GM19025 (cell line): ENCODE data around the gene ADAM12.

ENCODE experiments used
- ATAC-seq: cut with Tn5 transposase; IDR thresholded peaks from one replicate; pipeline ENCODE4 v1.9.1; 2021; ENCODE audit warnings: mild to moderate bottlenecking, low read depth, moderate library complexity; ENCODE audit not compliant: unreplicated experiment

The ADAM12 gene

GRCh38 chr10:126218778-126219649, 169.3 kb downstream of the ADAM12 start:
- ATAC-seq, result no peak

- ATAC-seq, result no peak
These were observed 170.1 kb downstream of the ADAM12 start for GRCh38 chr10:126218174-126218573.

DNA sequence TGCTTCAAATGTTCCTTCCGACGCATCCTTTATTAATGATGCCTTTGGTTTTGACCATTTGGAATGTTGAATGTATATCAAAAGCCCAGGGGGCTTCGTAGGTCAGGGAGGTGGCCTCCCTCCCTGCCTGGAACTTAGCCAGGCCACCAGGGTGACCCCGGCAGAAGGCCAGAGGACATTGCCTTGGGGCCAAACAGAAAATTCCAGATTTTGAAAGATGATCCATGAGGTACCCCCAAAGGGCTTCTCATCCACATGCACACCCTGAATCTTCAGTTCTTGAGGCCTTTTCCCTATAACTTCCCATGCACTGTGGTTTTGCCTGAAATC, 171.7 kb downstream of the ADAM12 start:
- ATAC-seq, result no peak

GRCh38 chr10:126215746-126216631, 172.3 kb downstream of the ADAM12 start:
- ATAC-seq, result no peak

DNA sequence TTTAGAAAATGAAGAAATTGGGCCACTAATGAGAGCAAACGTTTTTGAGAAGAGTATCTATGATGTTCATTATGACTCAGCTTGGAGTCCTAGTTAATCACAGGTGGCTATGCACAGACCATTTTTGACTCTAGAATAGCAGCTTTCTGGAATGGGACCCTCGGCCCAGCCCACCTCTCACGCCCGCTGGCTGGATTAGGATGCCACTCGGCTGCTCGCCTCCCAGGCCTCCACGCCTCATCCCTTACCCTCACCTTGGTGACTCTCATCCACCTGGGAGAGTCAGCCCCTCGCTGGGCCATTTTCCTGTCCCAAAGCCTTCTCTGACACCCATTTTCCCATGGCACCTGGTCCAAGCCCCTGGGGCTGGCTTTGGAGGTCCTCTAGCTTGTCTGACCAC, 173.6 kb downstream of the ADAM12 start:
- no peak for ATAC-seq

DNA sequence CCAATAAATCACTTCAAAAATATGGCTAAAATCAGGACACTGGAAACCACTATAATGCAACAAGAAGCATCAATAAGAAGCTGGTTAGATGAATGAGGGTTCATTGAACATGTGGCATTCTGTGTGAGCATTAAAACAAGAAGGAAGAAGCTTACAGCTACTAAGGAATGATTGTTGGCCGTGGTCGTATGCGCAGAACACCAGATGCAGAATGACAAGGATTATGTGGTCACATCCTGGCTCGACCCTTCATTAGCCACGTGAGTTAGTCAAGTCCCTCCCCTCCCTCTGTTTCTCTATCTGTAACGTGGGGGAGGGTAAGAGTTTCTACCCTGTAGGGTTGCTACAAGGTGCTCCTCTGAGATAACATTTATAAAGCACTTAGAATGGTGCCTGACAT, 174.3 kb downstream of the ADAM12 start:
- ATAC-seq, result no peak

GRCh38 chr10:126212738-126213137, 175.5 kb downstream of the ADAM12 start:
- ATAC-seq, result no peak

- ATAC-seq, result no peak
These were observed 178.1 kb downstream of the ADAM12 start for GRCh38 chr10:126210051-126210651.

- ATAC-seq, result no peak
These were observed 178.8 kb downstream of the ADAM12 start for GRCh38 chr10:126209451-126209850.

GRCh38 chr10:126208726-126209302, 179.5 kb downstream of the ADAM12 start:
- ATAC-seq, result no peak

GRCh38 chr10:126207851-126208250, 180.4 kb downstream of the ADAM12 start:
- no peak for ATAC-seq

GRCh38 chr10:126207313-126207771, 180.9 kb downstream of the ADAM12 start:
- ATAC-seq, result no peak

DNA sequence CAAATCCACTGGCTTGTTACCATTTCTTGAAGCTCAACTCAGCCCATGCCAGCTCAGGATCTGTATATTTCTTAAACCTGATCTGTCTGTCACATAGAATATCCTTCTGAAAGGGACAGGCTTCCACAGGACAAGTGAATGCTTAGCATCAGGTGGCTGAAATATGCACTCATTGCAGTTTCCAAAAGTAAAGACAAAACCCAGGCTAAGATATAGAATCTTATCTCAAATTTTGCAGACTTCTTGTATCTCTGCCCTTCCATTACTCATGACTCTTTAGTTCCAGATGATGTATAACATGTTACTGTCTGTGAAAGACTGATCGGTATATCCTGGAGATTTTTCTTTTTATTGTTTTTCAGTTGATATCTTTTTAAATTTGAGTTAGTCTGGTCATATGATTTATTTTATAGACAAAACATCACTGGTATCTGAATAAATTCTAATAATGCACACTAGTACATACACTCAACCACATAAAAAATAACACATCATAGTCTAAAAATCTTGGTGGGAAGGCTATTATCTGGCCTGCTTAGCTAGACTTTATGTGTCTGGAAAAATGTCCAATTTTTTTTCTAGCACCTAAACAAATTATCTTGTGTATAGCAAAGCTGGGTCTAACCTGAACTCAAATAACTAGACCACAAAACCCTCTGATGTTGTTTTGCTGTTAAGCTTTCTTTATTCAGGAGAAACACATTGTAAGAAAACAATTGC, 182.6 kb downstream of the ADAM12 start:
- no peak for ATAC-seq

DNA sequence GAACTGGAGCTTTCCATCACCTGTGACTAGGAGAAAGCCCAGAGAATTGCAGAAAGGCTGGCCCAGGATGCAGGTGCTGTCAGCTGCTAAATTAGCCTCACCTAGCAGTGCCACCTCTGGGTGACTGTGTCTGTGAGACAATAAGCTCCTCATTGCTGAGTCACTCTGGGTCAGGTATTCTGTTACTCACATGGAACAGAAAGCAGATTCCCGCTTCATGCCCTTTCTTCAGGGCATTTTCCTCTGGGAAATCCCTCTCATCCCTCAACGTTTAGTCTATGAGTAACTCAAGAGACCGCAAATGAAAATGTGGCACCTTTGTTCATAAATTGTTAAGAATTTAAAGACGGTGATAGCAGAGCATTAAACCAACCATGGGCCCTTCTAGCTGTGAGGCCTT, 184.0 kb downstream of the ADAM12 start:
- no peak for ATAC-seq

DNA sequence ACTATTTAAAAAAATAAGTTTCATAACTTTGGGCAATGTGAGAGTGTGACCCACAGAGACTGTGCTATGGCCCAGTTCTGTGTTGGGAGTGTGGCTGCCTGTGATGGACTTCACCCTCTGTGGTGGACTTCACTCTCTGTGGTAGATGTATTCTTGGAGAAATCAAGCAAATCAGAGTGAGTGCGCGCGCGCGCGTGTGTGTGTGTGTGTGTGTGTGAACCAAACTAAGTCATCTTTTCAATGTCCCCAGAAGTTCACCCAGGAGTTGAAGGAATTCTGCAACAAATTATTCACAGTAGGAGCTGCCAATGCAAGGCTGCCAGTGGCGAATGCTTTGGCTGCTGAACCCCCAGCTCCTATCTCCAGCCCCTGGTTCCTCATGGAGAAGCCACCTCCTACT, 184.5 kb downstream of the ADAM12 start:
- no peak for ATAC-seq

DNA sequence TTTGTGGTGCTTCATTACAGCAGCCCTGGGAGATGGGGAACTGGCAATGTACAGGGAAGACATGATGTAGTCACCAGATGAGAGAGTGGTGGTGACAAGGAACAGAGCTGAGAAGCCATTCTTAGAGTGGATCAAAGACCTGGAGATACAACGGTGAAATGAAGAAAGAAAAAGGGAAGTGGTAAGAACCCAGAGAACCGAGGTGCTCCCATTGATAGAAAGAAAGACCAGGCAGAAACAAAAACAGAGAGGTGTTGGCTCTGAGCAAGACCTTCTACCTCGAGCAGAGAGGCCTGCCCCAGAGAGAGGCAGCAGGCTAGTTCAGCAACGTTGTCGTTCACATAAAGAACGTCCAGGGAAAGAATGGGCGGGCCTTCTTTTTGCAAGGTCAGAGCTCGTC, 186.7 kb downstream of the ADAM12 start:
- no peak for ATAC-seq

DNA sequence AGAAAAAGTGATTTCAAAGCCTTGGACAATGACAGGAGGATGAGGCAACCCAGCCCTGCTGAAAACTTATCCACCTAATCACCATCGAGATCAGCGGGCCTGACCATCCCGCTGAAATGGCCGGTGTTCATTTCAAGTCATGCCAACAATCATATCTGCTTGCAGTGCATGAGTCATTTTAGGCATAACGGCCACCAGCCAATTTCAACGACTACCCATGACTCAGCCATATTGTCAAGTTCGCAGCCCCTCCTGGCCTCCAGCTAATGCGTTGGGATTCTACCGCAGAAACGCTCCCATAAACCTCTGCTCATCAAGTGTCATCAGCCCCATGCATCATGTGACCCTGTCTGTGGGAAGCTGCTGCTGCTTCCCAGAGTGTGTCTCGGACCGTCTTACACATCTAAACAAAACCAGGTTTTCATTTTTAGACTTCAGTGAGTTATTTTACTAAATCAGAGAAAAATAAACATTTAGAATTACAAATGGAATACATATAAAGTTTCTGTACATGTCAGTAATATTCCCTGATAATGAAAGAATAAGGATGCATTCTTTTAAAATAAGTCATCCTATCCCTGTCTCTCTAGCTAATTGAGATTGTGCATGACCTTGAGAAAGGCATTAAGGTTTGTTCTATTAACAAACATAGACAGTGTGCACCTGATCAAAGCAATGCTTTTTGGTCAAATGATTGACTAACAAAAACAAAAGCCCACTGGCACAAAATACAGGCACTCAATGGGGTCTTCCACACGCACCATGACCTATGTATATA, 188.9 kb downstream of the ADAM12 start:
- no peak for ATAC-seq

DNA sequence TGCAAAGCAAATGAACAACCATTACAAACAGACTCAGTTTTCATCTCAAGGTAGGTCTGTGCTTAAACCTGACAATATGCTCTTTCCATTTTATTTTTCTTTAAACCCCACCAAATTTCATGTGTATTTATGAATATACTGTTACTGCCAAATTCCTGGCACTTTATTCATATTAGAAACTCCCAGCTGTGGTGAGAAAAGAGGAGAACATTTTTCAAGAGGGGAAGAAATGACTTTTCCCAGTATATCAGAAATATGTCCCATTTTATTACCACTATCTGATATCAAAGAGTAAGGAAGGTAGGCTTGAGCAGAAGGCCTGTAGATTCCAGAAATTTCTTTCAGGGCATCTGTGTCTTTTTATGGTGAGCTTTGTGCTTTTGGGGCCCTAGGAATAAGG, 189.6 kb downstream of the ADAM12 start:
- no peak for ATAC-seq

GRCh38 chr10:126197036-126197543, 191.2 kb downstream of the ADAM12 start:
- no peak for ATAC-seq
